ENCODE results near the gene ANG. TPM values are rescaled to one million over a fixed set of nuclear protein-coding genes. Genes with fewer than 3 reads are reported as not detected.
"Not testable (repeated sequence)": the region's sequence is repeated elsewhere in the genome, so short reads cannot be mapped to it uniquely, and the experiment has no call there.

Gene ANG
- polyA plus RNA-seq, 3 donors: 9.8 to 55.7 (median 31.4) TPM

DNA sequence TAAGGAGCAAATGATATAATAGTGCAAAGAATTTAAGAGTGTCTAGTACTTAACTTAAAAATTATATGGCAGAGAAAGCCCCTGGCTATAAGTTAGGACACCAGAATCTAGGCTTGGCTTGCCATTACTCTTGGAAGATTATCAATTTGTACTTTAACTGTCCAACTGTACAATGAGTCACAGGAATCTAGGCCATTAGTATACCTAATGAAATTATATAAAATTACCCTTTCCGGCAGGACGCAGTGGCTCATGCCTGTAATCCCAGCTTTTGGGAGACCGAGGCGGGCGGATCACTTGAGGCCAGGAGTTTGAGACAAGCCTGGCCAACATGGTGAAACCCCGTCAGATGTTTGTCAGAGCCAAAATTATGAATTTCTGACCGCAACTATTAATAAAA, 46.4 kb upstream of the ANG start:
- TF ChIP-seq, protein P1, sequence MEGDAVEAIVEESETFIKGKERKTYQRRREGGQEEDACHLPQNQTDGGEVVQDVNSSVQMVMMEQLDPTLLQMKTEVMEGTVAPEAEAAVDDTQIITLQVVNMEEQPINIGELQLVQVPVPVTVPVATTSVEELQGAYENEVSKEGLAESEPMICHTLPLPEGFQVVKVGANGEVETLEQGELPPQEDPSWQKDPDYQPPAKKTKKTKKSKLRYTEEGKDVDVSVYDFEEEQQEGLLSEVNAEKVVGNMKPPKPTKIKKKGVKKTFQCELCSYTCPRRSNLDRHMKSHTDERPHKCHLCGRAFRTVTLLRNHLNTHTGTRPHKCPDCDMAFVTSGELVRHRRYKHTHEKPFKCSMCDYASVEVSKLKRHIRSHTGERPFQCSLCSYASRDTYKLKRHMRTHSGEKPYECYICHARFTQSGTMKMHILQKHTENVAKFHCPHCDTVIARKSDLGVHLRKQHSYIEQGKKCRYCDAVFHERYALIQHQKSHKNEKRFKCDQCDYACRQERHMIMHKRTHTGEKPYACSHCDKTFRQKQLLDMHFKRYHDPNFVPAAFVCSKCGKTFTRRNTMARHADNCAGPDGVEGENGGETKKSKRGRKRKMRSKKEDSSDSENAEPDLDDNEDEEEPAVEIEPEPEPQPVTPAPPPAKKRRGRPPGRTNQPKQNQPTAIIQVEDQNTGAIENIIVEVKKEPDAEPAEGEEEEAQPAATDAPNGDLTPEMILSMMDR (IDR thresholded peaks at IDR 0.05): no peak
- DNase-seq: no peak
- Mint-ChIP-seq H3K27ac (no peak overlapping the region), H3K9me3 (peaks cover 0 to 2% (median 0%) of the 10 kb centered on the region in 7 donors), H3K27me3 (ENCODE audit: low read depth in 3 of 3) (peaks cover 32 to 46% (median 35%) of the 10 kb centered on the region in 3 donors), H3K36me3 (no peaks in the 10 kb centered on the region), H3K4me1 (peaks cover 2% of the 10 kb centered on the region), H3K4me3 (no peak overlapping the region)
- no CpG with 5 or more reads among the region's 7 CpGs for WGBS (ENCODE audit: insufficient coverage)
- Histone ChIP-seq H3K4me3 (replicated peaks in 1 of 3; ENCODE audit: low read depth in 2 of 3, low read length in 3 of 3) (no peak overlapping the region), H3K27me3 (ENCODE audit: control insufficient read depth in 2 of 2, insufficient read depth in 2 of 2, low read length in 2 of 2) (peaks cover 21 to 39% of the 10 kb centered on the region in 2 donors), H3K9ac (ENCODE audit: insufficient read depth, low read length, poor library complexity, severe bottlenecking) (no peak overlapping the region), H3K4me2 (replicated peaks; ENCODE audit: extremely low read depth, low read length, poor library complexity, severe bottlenecking) (no peak overlapping the region), H3K9me3 (replicated peaks in 1 of 2; ENCODE audit: control insufficient read depth in 1 of 2, insufficient read depth in 1 of 2, low read length in 2 of 2) (no peaks in the 10 kb centered on the region), H3K27ac (ENCODE audit: low read depth in 1 of 2, low read length in 2 of 2) (no peak overlapping the region), H3K36me3 (replicated peaks in 1 of 2; ENCODE audit: control insufficient read depth in 1 of 2, insufficient read depth in 2 of 2, low read length in 2 of 2) (no peaks in the 10 kb centered on the region), H3K79me2 (ENCODE audit: insufficient read depth, low read length) (no peaks in the 10 kb centered on the region), H3K4me1 (ENCODE audit: control insufficient read depth in 1 of 2, insufficient read depth in 2 of 2, low read length in 2 of 2) (no peaks in the 10 kb centered on the region), H2AFZ (ENCODE audit: insufficient read depth, low read depth, low read length, poor library complexity, severe bottlenecking) (no peak overlapping the region), H4K20me1 (ENCODE audit: insufficient read depth, low read length) (no peaks in the 10 kb centered on the region)
- intact Hi-C loops (cut with micrococcal nuclease): no loop called here

- H4K20me1 ChIP-seq (ENCODE audit: insufficient read depth, low read length): not testable (repeated sequence)
- H3K27me3 Mint-ChIP-seq (ENCODE audit: low read depth in 3 of 3): peaks cover 29 to 45% (median 32%) of the 10 kb centered on the region in 3 donors
Observed at GRCh38 chr14:20642755-20643154, 45.8 kb upstream of the ANG start.

More at GRCh38 chr14:20642755-20643154, 45.8 kb upstream of the ANG start:
- H3K27ac ChIP-seq (ENCODE audit: low read depth in 1 of 2, low read length in 2 of 2); DNase-seq; H3K4me1 ChIP-seq (ENCODE audit: control insufficient read depth in 1 of 2, insufficient read depth in 2 of 2, low read length in 2 of 2); H3K4me1 Mint-ChIP-seq; H3K9me3 ChIP-seq (replicated peaks in 1 of 2; ENCODE audit: control insufficient read depth in 1 of 2, insufficient read depth in 1 of 2, low read length in 2 of 2); H3K79me2 ChIP-seq (ENCODE audit: insufficient read depth, low read length); H3K27ac Mint-ChIP-seq; H3K9ac ChIP-seq (ENCODE audit: insufficient read depth, low read length, poor library complexity, severe bottlenecking); intact Hi-C loops (cut with micrococcal nuclease); H3K9me3 Mint-ChIP-seq; H2AFZ ChIP-seq (ENCODE audit: insufficient read depth, low read depth, low read length, poor library complexity, severe bottlenecking); H3K4me3 ChIP-seq (replicated peaks in 1 of 3; ENCODE audit: low read depth in 2 of 3, low read length in 3 of 3); H3K36me3 ChIP-seq (replicated peaks in 1 of 2; ENCODE audit: control insufficient read depth in 1 of 2, insufficient read depth in 2 of 2, low read length in 2 of 2); H3K4me3 Mint-ChIP-seq; H3K4me2 ChIP-seq (replicated peaks; ENCODE audit: extremely low read depth, low read length, poor library complexity, severe bottlenecking); H3K36me3 Mint-ChIP-seq: not testable (repeated sequence)
- peaks cover 18 to 39% of the 10 kb centered on the region in 2 donors for H3K27me3 ChIP-seq (ENCODE audit: control insufficient read depth in 2 of 2, insufficient read depth in 2 of 2, low read length in 2 of 2)
- WGBS (ENCODE audit: insufficient coverage): no CpG with 5 or more reads among the region's 3 CpGs

Data from CD14-positive monocyte (primary cell).